Measurements from ENCODE around the gene SPATC1L. TPM values are rescaled to one million over a fixed set of nuclear protein-coding genes. Genes with fewer than 3 reads are reported as not detected.

Gene SPATC1L
- total RNA-seq = 13.6 and 15.7 TPM in 2 replicates

GRCh38 chr21:46183910-46184624, at the start of gene SPATC1L:
Gene SPATC1L (minus strand): TSS chr21:46184459. CDS start chr21:46182816, 1,643 bp downstream.

GRCh38 chr21:46228345-46229051, 44.2 kb upstream of the SPATC1L start, which contains the start of gene LSS:
Gene LSS (minus strand): TSS chr21:46228774. CDS start chr21:46228745, 29 bp downstream.

GRCh38 chr21:46155514-46156377, 28.5 kb downstream of the SPATC1L start, which contains the start of gene FTCD:
Gene FTCD (minus strand): TSS chr21:46155579. CDS start chr21:46155523, 56 bp downstream.

Other genes starting within 250 kb of the SPATC1L start
- 17.9 and 29.4 TPM in 2 replicates for gene COL6A1, start 202.7 kb downstream of the SPATC1L start, total RNA-seq
- gene COL6A2, start 86.3 kb downstream of the SPATC1L start, total RNA-seq = 24.3 and 41.6 TPM in 2 replicates
- 0.39 and 0.65 TPM in 2 replicates for gene FTCD, start 28.9 kb downstream of the SPATC1L start, total RNA-seq
- 50.3 and 110 TPM in 2 replicates for gene LSS, start 44.3 kb upstream of the SPATC1L start, total RNA-seq
- 73.9 and 111 TPM in 2 replicates for gene MCM3AP, start 101.2 kb upstream of the SPATC1L start, total RNA-seq
- 12.7 and 24.3 TPM in 2 replicates for gene YBEY, start 101.9 kb upstream of the SPATC1L start, total RNA-seq
- gene C21orf58, start 139.4 kb upstream of the SPATC1L start, total RNA-seq = 5.4 and 6.7 TPM in 2 replicates
- 16.2 and 20.0 TPM in 2 replicates for gene PCNT, start 139.7 kb upstream of the SPATC1L start, total RNA-seq